ENCODE data around the gene DARS1.

GRCh38 chr2:136019306-136019705 is 33.9 kb upstream of the DARS1 start:
- TF ChIP-seq CTCF (IDR thresholded peaks at IDR 0.05) = no peak
- TF ChIP-seq POLR2A (IDR thresholded peaks at IDR 0.05) = no peak
